Mesendoderm (in vitro differentiated cells): ENCODE results near the gene BRAP.
"Not testable (repeated sequence)": the region's sequence is repeated elsewhere in the genome, so short reads cannot be mapped to it uniquely, and the experiment has no call there.

Experiments used
- DNase-seq: peaks from one replicate; pipeline ENCODE4 v3.0.0; 2013
- H2AK5ac ChIP-seq: 2 replicates; pipeline ENCODE4 v1.6.1; 2013; ENCODE audit warnings: low read length, inconsistent platforms
- H2BK120ac ChIP-seq: 2 replicates; pipeline ENCODE4 v1.6.1; 2013; ENCODE audit warnings: low read depth, mild to moderate bottlenecking, low read length, moderate library complexity, mixed read lengths
- H2BK15ac ChIP-seq: replicated peaks from 2 replicates; pipeline ENCODE4 v1.6.1; 2013; ENCODE audit warnings: low read depth, mild to moderate bottlenecking, moderate library complexity
- H2BK5ac ChIP-seq: 2 replicates; pipeline ENCODE4 v1.6.1; 2013; ENCODE audit warnings: low read length, inconsistent platforms
- H3K18ac ChIP-seq: 2 replicates; pipeline ENCODE4 v1.6.1; 2013; ENCODE audit warnings: mild to moderate bottlenecking, low read length, mixed read lengths
- H3K23ac ChIP-seq: one replicate; pipeline ENCODE4 v1.6.1; 2013; ENCODE audit warnings: low read length
- H3K27ac ChIP-seq: 2 replicates; pipeline ENCODE4 v1.5.1; 2013; ENCODE audit warnings: low read depth, mild to moderate bottlenecking, inconsistent platforms, low read length, moderate library complexity
- H3K27me3 ChIP-seq: 2 replicates; pipeline ENCODE4 v1.6.1; 2013; ENCODE audit warnings: low read length, control low read depth, mild to moderate bottlenecking, inconsistent platforms; ENCODE audit not compliant: insufficient read depth, poor library complexity
- H3K36me3 ChIP-seq: 2 replicates; pipeline ENCODE4 v1.6.1; 2013; ENCODE audit warnings: low read length, inconsistent platforms; ENCODE audit not compliant: control insufficient read depth, insufficient read depth
- H3K4ac ChIP-seq: one replicate; pipeline ENCODE4 v1.6.1; 2013; ENCODE audit warnings: low read depth, mild to moderate bottlenecking, low read length, moderate library complexity
- H3K4me1 ChIP-seq: 2 replicates; pipeline ENCODE4 v1.6.1; 2013; ENCODE audit warnings: low read depth, low read length, inconsistent platforms; ENCODE audit not compliant: control insufficient read depth
- H3K4me2 ChIP-seq: 2 replicates; pipeline ENCODE4 v1.6.1; 2013; ENCODE audit warnings: low read length
- H3K4me3 ChIP-seq: 2 replicates; pipeline ENCODE4 v1.5.1; 2013; ENCODE audit warnings: mild to moderate bottlenecking, low read length
- H3K56ac ChIP-seq: one replicate; pipeline ENCODE4 v1.6.1; 2013; ENCODE audit warnings: low read length
- H3K79me1 ChIP-seq: 2 replicates; pipeline ENCODE4 v1.6.1; 2013; ENCODE audit warnings: low read length, inconsistent platforms
- H3K79me2 ChIP-seq: 2 replicates; pipeline ENCODE4 v1.6.1; 2013; ENCODE audit warnings: mild to moderate bottlenecking, low read length; ENCODE audit not compliant: control insufficient read depth, insufficient read depth
- H3K9ac ChIP-seq: 2 replicates; pipeline ENCODE4 v1.6.1; 2013; ENCODE audit warnings: low read length, inconsistent platforms
- H4K5ac ChIP-seq: one replicate; pipeline ENCODE4 v1.6.1; 2013; ENCODE audit warnings: low read length
- H4K8ac ChIP-seq: one replicate; pipeline ENCODE4 v1.6.1; 2013; ENCODE audit warnings: low read depth, mild to moderate bottlenecking, control low read depth, low read length, moderate library complexity
- WGBS: extraction: QIAGEN DNeasy Blood & Tissue Kit; methylation state at CpG from one replicate; pipeline ENCODE4 v1.1.7; 2013; ENCODE audit warnings: low lambda C conversion rate, missing lambda C conversion rate; ENCODE audit not compliant: insufficient coverage; ENCODE audit errors: extremely low coverage; 5-methylcytosine and 5-hydroxymethylcytosine counted together

Gene BRAP

DNA sequence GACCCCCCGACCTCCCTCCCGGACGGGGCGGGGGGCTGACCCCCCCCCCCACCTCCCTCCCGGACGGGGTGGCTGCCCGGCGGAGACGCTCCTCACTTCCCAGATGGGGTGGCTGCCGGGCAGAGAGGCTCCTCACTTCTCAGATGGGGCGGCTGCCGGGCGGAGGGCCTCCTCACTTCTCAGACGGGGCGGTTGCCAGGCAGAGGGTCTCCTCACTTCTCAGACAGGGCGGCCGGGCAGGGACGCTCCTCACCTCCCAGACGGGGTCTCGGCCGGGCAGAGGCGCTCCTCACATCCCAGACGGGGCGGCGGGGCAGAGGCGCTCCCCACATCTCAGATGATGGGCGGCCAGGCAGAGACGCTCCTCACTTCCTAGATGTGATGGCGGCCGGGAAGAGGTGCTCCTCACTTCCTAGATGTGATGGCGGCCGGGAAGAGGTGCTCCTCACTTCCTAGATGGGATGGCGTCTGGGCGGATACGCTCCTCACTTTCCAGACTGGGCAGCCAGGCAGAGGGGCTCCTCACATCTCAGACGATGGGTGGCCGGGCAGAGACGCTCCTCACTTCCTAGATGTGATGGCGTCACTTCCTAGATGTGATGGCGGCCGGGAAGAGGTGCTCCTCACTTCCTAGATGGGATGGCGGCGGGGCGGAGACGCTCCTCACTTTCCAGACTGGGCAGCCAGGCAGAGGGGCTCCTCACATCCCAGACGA, 38.0 kb upstream of the BRAP start:
- not testable (repeated sequence) for H3K36me3 ChIP-seq, H4K8ac ChIP-seq, H3K23ac ChIP-seq, H3K4me1 ChIP-seq, H3K27ac ChIP-seq, H3K4me3 ChIP-seq, H2AK5ac ChIP-seq, H3K9ac ChIP-seq, H2BK5ac ChIP-seq, H3K18ac ChIP-seq, H4K5ac ChIP-seq, H2BK15ac ChIP-seq, H3K4ac ChIP-seq, H3K56ac ChIP-seq, H3K79me1 ChIP-seq, H2BK120ac ChIP-seq, DNase-seq, H3K79me2 ChIP-seq, H3K27me3 ChIP-seq, H3K4me2 ChIP-seq
- no CpG with 5 or more reads among the region's 46 CpGs for WGBS

- H3K4me2 ChIP-seq: no peak overlapping the region
- no peak overlapping the region for H4K5ac ChIP-seq
- no peak overlapping the region for H3K18ac ChIP-seq
- H3K4me3 ChIP-seq: no peak overlapping the region
- H3K36me3 ChIP-seq: no peaks in the 10 kb centered on the region
- DNase-seq: no peak
- H2BK120ac ChIP-seq: no peak overlapping the region
- H3K27me3 ChIP-seq: no peaks in the 10 kb centered on the region
- no peak overlapping the region for H2AK5ac ChIP-seq
- no peaks in the 10 kb centered on the region for H3K79me1 ChIP-seq
- H4K8ac ChIP-seq: no peak overlapping the region
- no peak overlapping the region for H2BK5ac ChIP-seq
- WGBS: no CpG with 5 or more reads among the region's 6 CpGs
- no peaks in the 10 kb centered on the region for H3K4me1 ChIP-seq
- H2BK15ac ChIP-seq: no peak overlapping the region
- no peak overlapping the region for H3K4ac ChIP-seq
- H3K27ac ChIP-seq: no peak overlapping the region
- H3K79me2 ChIP-seq: no peaks in the 10 kb centered on the region
- H3K9ac ChIP-seq: no peak overlapping the region
- no peak overlapping the region for H3K23ac ChIP-seq
- H3K56ac ChIP-seq: no peak overlapping the region
These were observed 34.7 kb upstream of the BRAP start for GRCh38 chr12:111720457-111720856.

DNA sequence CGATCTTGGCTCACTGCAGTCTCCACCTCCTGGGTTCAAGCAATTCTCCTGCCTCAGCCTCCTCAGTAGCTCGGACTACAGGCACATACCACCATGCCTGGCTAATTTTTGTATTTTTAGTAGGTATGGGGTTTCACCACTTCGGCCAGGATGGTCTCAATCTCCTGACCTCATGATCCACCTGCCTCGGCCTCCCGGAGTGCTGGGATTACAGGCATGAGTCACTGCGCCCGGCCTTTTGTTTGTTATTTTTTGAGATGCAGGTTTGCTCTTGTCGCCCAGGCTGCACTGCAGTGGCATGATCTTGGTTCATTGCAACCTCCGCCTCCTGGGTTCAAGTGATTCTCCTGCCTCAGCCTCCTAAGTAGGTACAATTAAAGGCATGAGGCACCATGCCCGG, 33.6 kb upstream of the BRAP start:
- not testable (repeated sequence) for H3K79me2 ChIP-seq, DNase-seq, H4K8ac ChIP-seq, H3K4me1 ChIP-seq, H3K56ac ChIP-seq, H2AK5ac ChIP-seq, H3K18ac ChIP-seq, H3K4me3 ChIP-seq, H3K36me3 ChIP-seq, H3K9ac ChIP-seq, H3K4ac ChIP-seq, H2BK15ac ChIP-seq, H4K5ac ChIP-seq, H3K79me1 ChIP-seq, H3K4me2 ChIP-seq, H2BK120ac ChIP-seq, H2BK5ac ChIP-seq, H3K23ac ChIP-seq, H3K27ac ChIP-seq, H3K27me3 ChIP-seq
- WGBS: no CpG with 5 or more reads among the region's 10 CpGs

DNA sequence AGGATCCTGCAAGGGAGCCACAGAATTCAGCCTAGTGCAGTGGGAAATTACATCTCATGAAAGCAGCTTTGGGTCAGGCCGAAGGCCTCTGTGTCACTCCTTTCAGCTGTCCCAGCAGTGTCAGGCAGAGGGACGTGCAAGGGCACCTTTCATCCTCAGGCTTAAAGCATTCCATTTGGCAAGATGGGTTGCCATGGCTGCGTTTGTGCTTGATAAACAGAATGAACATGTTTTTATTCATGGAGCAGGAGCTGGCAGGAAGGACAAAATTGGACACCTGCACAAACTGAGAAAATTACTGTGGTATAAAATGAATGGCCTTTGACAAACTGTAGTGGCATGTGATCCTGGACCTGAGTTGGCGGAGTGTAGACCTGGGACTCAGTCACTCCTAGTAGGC, 29.5 kb upstream of the BRAP start:
- WGBS: no CpG with 5 or more reads among the region's 4 CpGs
- no peaks in the 10 kb centered on the region for H3K36me3 ChIP-seq
- H3K27me3 ChIP-seq: no peaks in the 10 kb centered on the region
- no peaks in the 10 kb centered on the region for H3K79me2 ChIP-seq
- H3K27ac ChIP-seq: no peak overlapping the region
- H3K4me1 ChIP-seq: no peaks in the 10 kb centered on the region
- H3K4ac ChIP-seq: no peak overlapping the region
- H2BK5ac ChIP-seq: no peak overlapping the region
- H3K56ac ChIP-seq: no peak overlapping the region
- H2BK120ac ChIP-seq: no peak overlapping the region
- H3K23ac ChIP-seq: no peak overlapping the region
- no peaks in the 10 kb centered on the region for H3K79me1 ChIP-seq
- H2AK5ac ChIP-seq: no peak overlapping the region
- DNase-seq: no peak
- no peak overlapping the region for H4K5ac ChIP-seq
- H3K4me3 ChIP-seq: no peak overlapping the region
- no peak overlapping the region for H3K4me2 ChIP-seq
- no peak overlapping the region for H3K9ac ChIP-seq
- no peak overlapping the region for H4K8ac ChIP-seq
- H2BK15ac ChIP-seq: no peak overlapping the region
- H3K18ac ChIP-seq: no peak overlapping the region

GRCh38 chr12:111706145-111706544, 20.4 kb upstream of the BRAP start:
- no peak overlapping the region for H3K56ac ChIP-seq
- no peak overlapping the region for H3K23ac ChIP-seq
- H3K27me3 ChIP-seq: no peaks in the 10 kb centered on the region
- H3K4me1 ChIP-seq: no peaks in the 10 kb centered on the region
- H2AK5ac ChIP-seq: no peak overlapping the region
- H3K18ac ChIP-seq: no peak overlapping the region
- no peak for DNase-seq
- no peaks in the 10 kb centered on the region for H3K79me2 ChIP-seq
- no peak overlapping the region for H2BK15ac ChIP-seq
- H4K5ac ChIP-seq: no peak overlapping the region
- no peak overlapping the region for H4K8ac ChIP-seq
- WGBS: no CpG with 5 or more reads among the region's 6 CpGs
- no peaks in the 10 kb centered on the region for H3K79me1 ChIP-seq
- no peak overlapping the region for H3K4ac ChIP-seq
- no peak overlapping the region for H2BK5ac ChIP-seq
- H3K9ac ChIP-seq: no peak overlapping the region
- no peak overlapping the region for H3K4me2 ChIP-seq
- H2BK120ac ChIP-seq: no peak overlapping the region
- H3K4me3 ChIP-seq: no peak overlapping the region
- H3K36me3 ChIP-seq: no peaks in the 10 kb centered on the region
- no peak overlapping the region for H3K27ac ChIP-seq

DNA sequence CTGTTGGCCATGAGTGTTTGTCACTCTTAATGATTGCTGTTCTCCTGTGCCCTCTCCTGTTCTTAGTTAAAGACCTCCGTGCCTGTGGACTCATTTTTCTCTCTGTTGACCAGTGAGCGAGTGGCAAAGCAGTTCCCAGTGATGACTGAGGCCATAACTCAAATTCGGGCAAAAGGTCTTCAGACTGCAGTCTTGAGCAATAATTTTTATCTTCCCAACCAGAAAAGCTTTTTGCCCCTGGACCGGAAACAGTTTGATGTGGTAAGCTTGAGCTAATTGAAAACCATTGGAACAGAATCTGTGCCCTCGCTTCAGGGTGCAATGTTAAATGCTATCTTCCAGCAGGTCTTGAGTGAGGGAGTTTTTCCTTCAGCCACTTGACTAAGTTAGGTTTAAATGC, 19.9 kb upstream of the BRAP start:
- H3K4ac ChIP-seq: no peak overlapping the region
- no peak overlapping the region for H2BK5ac ChIP-seq
- no peak for DNase-seq
- no peak overlapping the region for H3K4me2 ChIP-seq
- no peak overlapping the region for H4K8ac ChIP-seq
- no peaks in the 10 kb centered on the region for H3K4me1 ChIP-seq
- H3K9ac ChIP-seq: no peak overlapping the region
- H3K4me3 ChIP-seq: no peak overlapping the region
- no peaks in the 10 kb centered on the region for H3K79me2 ChIP-seq
- H3K27ac ChIP-seq: no peak overlapping the region
- no peak overlapping the region for H2BK15ac ChIP-seq
- no peak overlapping the region for H2AK5ac ChIP-seq
- WGBS: no CpG with 5 or more reads among the region's 5 CpGs
- no peaks in the 10 kb centered on the region for H3K79me1 ChIP-seq
- H3K56ac ChIP-seq: no peak overlapping the region
- no peaks in the 10 kb centered on the region for H3K36me3 ChIP-seq
- H2BK120ac ChIP-seq: no peak overlapping the region
- H3K18ac ChIP-seq: no peak overlapping the region
- H4K5ac ChIP-seq: no peak overlapping the region
- H3K23ac ChIP-seq: no peak overlapping the region
- no peaks in the 10 kb centered on the region for H3K27me3 ChIP-seq
